ENCODE measurements around the gene ADAMTSL3. TPM values are rescaled to one million over a fixed set of nuclear protein-coding genes. Genes with fewer than 3 reads are reported as not detected.

The ADAMTSL3 gene
- total RNA-seq, 1 donor, result under 0.01 TPM

DNA sequence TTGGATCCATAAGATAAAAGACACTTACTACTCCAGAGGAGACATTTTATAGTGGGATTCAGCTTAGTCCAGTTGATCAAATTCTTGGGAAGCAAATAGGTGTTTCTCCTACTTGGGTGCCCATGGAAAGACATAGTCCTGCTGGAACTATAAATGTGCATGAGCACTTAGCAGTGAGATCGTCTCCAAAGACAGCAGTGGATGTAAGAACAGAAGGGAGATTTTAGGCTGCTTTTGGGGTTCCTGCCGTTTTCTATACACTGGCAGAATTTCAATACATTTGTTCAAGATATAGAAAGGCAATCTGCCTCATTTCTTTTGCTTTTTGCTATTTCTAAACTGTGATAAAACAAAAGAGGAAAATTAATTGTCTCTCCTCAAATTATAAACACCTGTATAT, 234.0 kb downstream of the ADAMTSL3 start:
- DNase-seq (ENCODE audit: low read depth), result no peak
- TF ChIP-seq CTCF (IDR thresholded peaks at IDR 0.05; ENCODE audit: insufficient read depth, low read depth, low read length), result no peak
- no peak overlapping the region for H3K4me3 ChIP-seq (ENCODE audit: low read depth, low read length)

- no peak for DNase-seq (ENCODE audit: low read depth)
- no peak for TF ChIP-seq CTCF (IDR thresholded peaks at IDR 0.05; ENCODE audit: insufficient read depth, low read depth, low read length)
These were observed 236.1 kb downstream of the ADAMTSL3 start for GRCh38 chr15:83889995-83890394.

GRCh38 chr15:83890587-83890986, 236.7 kb downstream of the ADAMTSL3 start:
- no peak overlapping the region for H3K4me3 ChIP-seq (ENCODE audit: low read depth, low read length)
- DNase-seq (ENCODE audit: low read depth), result no peak
- no peak for TF ChIP-seq CTCF (IDR thresholded peaks at IDR 0.05; ENCODE audit: insufficient read depth, low read depth, low read length)

More at GRCh38 chr15:83889995-83890394, 236.1 kb downstream of the ADAMTSL3 start:
- H3K4me3 ChIP-seq (ENCODE audit: low read depth, low read length), result no peak overlapping the region

- DNase-seq (ENCODE audit: low read depth), result no peak
- TF ChIP-seq CTCF (IDR thresholded peaks at IDR 0.05; ENCODE audit: insufficient read depth, low read depth, low read length), result no peak
- no peak overlapping the region for H3K4me3 ChIP-seq (ENCODE audit: low read depth, low read length)
These were observed 238.6 kb downstream of the ADAMTSL3 start for GRCh38 chr15:83892498-83892897.

- no peak for DNase-seq (ENCODE audit: low read depth)
- H3K4me3 ChIP-seq (ENCODE audit: low read depth, low read length), result no peak overlapping the region
- TF ChIP-seq CTCF (IDR thresholded peaks at IDR 0.05; ENCODE audit: insufficient read depth, low read depth, low read length), result no peak
These were observed 239.4 kb downstream of the ADAMTSL3 start for GRCh38 chr15:83893308-83893707.

- no peak for DNase-seq (ENCODE audit: low read depth)
- TF ChIP-seq CTCF (IDR thresholded peaks at IDR 0.05; ENCODE audit: insufficient read depth, low read depth, low read length), result no peak
- no peak overlapping the region for H3K4me3 ChIP-seq (ENCODE audit: low read depth, low read length)
These were observed 243.1 kb downstream of the ADAMTSL3 start for GRCh38 chr15:83897037-83897436.

- no peak for TF ChIP-seq CTCF (IDR thresholded peaks at IDR 0.05; ENCODE audit: insufficient read depth, low read depth, low read length)
- no peak for DNase-seq (ENCODE audit: low read depth)
- no peak overlapping the region for H3K4me3 ChIP-seq (ENCODE audit: low read depth, low read length)
These were observed 244.4 kb downstream of the ADAMTSL3 start for GRCh38 chr15:83898361-83898760.

Measured in fibroblast of villous mesenchyme (primary cell).